Mammary epithelial cell (primary cell): ENCODE data around the gene DNPEP.

Source experiments
- EZH2 ChIP-seq: IDR thresholded peaks from 2 replicates; pipeline ENCODE4 v1.6.1; 2012; ENCODE audit warnings: low read length, inconsistent platforms, borderline replicate concordance
- TF ChIP-seq, protein P1 (sequence below), 2 donors: IDR thresholded peaks in 1 of 2; conservative IDR thresholded peaks in 1 of 2; 2 replicates each; pipeline ENCODE4 v1.5.1; 2011 to 2012; ENCODE audit warnings: inconsistent platforms in 2 of 2, low read length in 2 of 2, mild to moderate bottlenecking in 2 of 2, control low read depth in 1 of 2, low read depth in 1 of 2; ENCODE audit not compliant: insufficient read depth in 1 of 2; ENCODE audit errors: extremely low read depth in 1 of 2

DNA sequence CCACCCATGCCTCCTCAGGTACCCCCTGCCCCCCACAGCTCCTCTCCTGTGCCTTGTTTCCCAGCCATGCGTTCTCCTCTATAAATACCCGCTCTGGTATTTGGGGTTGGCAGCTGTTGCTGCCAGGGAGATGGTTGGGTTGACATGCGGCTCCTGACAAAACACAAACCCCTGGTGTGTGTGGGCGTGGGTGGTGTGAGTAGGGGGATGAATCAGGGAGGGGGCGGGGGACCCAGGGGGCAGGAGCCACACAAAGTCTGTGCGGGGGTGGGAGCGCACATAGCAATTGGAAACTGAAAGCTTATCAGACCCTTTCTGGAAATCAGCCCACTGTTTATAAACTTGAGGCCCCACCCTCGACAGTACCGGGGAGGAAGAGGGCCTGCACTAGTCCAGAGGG, 29.7 kb upstream of the DNPEP start:
- TF ChIP-seq, protein P1, sequence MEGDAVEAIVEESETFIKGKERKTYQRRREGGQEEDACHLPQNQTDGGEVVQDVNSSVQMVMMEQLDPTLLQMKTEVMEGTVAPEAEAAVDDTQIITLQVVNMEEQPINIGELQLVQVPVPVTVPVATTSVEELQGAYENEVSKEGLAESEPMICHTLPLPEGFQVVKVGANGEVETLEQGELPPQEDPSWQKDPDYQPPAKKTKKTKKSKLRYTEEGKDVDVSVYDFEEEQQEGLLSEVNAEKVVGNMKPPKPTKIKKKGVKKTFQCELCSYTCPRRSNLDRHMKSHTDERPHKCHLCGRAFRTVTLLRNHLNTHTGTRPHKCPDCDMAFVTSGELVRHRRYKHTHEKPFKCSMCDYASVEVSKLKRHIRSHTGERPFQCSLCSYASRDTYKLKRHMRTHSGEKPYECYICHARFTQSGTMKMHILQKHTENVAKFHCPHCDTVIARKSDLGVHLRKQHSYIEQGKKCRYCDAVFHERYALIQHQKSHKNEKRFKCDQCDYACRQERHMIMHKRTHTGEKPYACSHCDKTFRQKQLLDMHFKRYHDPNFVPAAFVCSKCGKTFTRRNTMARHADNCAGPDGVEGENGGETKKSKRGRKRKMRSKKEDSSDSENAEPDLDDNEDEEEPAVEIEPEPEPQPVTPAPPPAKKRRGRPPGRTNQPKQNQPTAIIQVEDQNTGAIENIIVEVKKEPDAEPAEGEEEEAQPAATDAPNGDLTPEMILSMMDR (conservative IDR thresholded peaks at IDR 0.05 in 1 of 2, IDR thresholded peaks at IDR 0.05 in 1 of 2; ENCODE audit: extremely low read depth in 1 of 2, insufficient read depth in 1 of 2, low read depth in 1 of 2, low read length in 2 of 2), result no peak
- TF ChIP-seq EZH2, result no peak
